Sigmoid colon (tissue), 3 donors: Measurements from ENCODE around the gene NEUROG3.

Source experiments
- CTCF ChIP-seq, 4 experiments: fragments of 450-650 bp in 3 of 4; fragments of 200-600 bp in 1 of 4; IDR thresholded peaks; one replicate each; pipeline ENCODE4 v1.5.1; 2016 to 2019; ENCODE audit warnings: antibody characterized with exemption in 4 of 4, mild to moderate bottlenecking in 3 of 4, moderate library complexity in 2 of 4
- POLR2A ChIP-seq, 2 donors: fragments of 450-650 bp; IDR thresholded peaks; one replicate each; pipeline ENCODE4 v1.6.1; 2016; ENCODE audit warnings: antibody characterized with exemption in 2 of 2, mild to moderate bottlenecking in 2 of 2, moderate library complexity in 2 of 2

- TF ChIP-seq CTCF (IDR thresholded peaks at IDR 0.05) (no peak), POLR2A (IDR thresholded peaks at IDR 0.05) (no peak)
Observed at GRCh38 chr10:69573056-69573806, at the start of gene NEUROG3.
